ENCODE data around the gene ARHGAP25. TPM values are rescaled to one million over a fixed set of nuclear protein-coding genes. Genes with fewer than 3 reads are reported as not detected.

The ARHGAP25 gene
- total and polyA plus RNA-seq, 4 donors = 3.5 to 7.0 (median 5.3) TPM

DNA sequence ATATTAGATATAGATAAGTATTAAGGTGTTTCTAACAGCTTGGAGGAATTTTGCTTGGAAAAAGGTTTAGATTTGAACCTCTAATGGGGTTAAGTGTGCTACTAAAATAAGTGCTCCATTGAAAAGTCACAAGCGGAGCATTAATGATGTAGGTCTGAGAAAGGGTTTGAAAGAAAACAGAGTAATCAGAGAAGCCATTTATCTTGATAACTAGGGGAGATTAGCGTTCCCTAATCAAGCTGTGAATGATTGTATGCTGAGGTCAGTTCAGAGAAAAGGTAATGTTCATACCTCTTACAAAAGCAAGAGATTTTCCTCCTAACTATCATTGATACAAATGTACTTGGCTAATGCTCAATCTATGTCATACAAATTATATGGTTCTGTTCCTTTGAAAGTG, 1.5 kb downstream of the ARHGAP25 start:
- H3K4me3 ChIP-seq (ENCODE audit: low read depth in 1 of 3, low read length in 3 of 3) = no peak overlapping the region
- WGBS = 74% methylated on average over 2 of the region's 2 CpGs
- H3K4me1 ChIP-seq (ENCODE audit: control insufficient read depth in 4 of 4, insufficient read depth in 4 of 4, low read length in 3 of 4) = no peaks in the 10 kb centered on the region
- peak overlapping the region in 1 of 2 donors; percentile 9 for H3K27ac ChIP-seq (ENCODE audit: low read depth in 1 of 2, low read length in 2 of 2)
- no peaks in the 10 kb centered on the region for H3K36me3 ChIP-seq (ENCODE audit: control insufficient read depth in 4 of 4, insufficient read depth in 3 of 4, low read depth in 1 of 4, low read length in 3 of 4)
- no peaks in the 10 kb centered on the region for H3K9me3 ChIP-seq (ENCODE audit: control insufficient read depth in 4 of 4, low read length in 3 of 4)
- no peak for TF ChIP-seq JUND (IDR thresholded peaks at IDR 0.05)
- TF ChIP-seq FOXA2 (IDR thresholded peaks at IDR 0.05) = no peak
- no peak for TF ChIP-seq EGR1 (IDR thresholded peaks at IDR 0.05; ENCODE audit: low read depth in 2 of 2)
- TF ChIP-seq TAF1 (conservative IDR thresholded peaks at IDR 0.05) = no peak
- no peak for TF ChIP-seq NR2F2 (IDR thresholded peaks at IDR 0.05)
- no peak for TF ChIP-seq ATF3 (IDR thresholded peaks at IDR 0.05)
- TF ChIP-seq HNF4A (conservative IDR thresholded peaks at IDR 0.05) = no peak
- no peak for TF ChIP-seq RAD21 (IDR thresholded peaks at IDR 0.05)
- DNase-seq (ENCODE audit: low spot score) = no peak
- peak overlapping the region in 1 of 2 donors; percentile 46 for H3K9ac ChIP-seq (ENCODE audit: low read depth in 1 of 2, low read length in 2 of 2)
- H3K27me3 ChIP-seq (ENCODE audit: control insufficient read depth in 4 of 4, insufficient read depth in 4 of 4, low read length in 3 of 4) = no peaks in the 10 kb centered on the region

- 59% methylated on average over 1 of the region's 1 CpG for WGBS
- Histone ChIP-seq H3K9me3 (ENCODE audit: control insufficient read depth in 4 of 4, low read length in 3 of 4) (no peaks in the 10 kb centered on the region), H3K4me1 (ENCODE audit: control insufficient read depth in 4 of 4, insufficient read depth in 4 of 4, low read length in 3 of 4) (peaks cover 0 to 2% (median 0%) of the 10 kb centered on the region in 4 donors), H3K27ac (ENCODE audit: low read depth in 1 of 2, low read length in 2 of 2) (peak overlapping the region; percentile 26 to 43), H3K9ac (ENCODE audit: low read depth in 1 of 2, low read length in 2 of 2) (peak overlapping the region in 1 of 2 donors; percentile 33), H3K27me3 (ENCODE audit: control insufficient read depth in 4 of 4, insufficient read depth in 4 of 4, low read length in 3 of 4) (no peaks in the 10 kb centered on the region), H3K36me3 (ENCODE audit: control insufficient read depth in 4 of 4, insufficient read depth in 3 of 4, low read depth in 1 of 4, low read length in 3 of 4) (no peaks in the 10 kb centered on the region), H3K4me3 (ENCODE audit: low read depth in 1 of 3, low read length in 3 of 3) (no peak overlapping the region)
- TF ChIP-seq ZBTB33 (IDR thresholded peaks at IDR 0.05) (no peak), REST (IDR thresholded peaks at IDR 0.05) (no peak), HNF4A (conservative IDR thresholded peaks at IDR 0.05) (no peak), TAF1 (conservative IDR thresholded peaks at IDR 0.05) (no peak)
- TF ChIP-seq, protein P1, sequence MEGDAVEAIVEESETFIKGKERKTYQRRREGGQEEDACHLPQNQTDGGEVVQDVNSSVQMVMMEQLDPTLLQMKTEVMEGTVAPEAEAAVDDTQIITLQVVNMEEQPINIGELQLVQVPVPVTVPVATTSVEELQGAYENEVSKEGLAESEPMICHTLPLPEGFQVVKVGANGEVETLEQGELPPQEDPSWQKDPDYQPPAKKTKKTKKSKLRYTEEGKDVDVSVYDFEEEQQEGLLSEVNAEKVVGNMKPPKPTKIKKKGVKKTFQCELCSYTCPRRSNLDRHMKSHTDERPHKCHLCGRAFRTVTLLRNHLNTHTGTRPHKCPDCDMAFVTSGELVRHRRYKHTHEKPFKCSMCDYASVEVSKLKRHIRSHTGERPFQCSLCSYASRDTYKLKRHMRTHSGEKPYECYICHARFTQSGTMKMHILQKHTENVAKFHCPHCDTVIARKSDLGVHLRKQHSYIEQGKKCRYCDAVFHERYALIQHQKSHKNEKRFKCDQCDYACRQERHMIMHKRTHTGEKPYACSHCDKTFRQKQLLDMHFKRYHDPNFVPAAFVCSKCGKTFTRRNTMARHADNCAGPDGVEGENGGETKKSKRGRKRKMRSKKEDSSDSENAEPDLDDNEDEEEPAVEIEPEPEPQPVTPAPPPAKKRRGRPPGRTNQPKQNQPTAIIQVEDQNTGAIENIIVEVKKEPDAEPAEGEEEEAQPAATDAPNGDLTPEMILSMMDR (IDR thresholded peaks at IDR 0.05; ENCODE audit: low read depth, low read length, missing input control) = no peak
- DNase-seq (ENCODE audit: low spot score) = no peak
Observed at GRCh38 chr2:68737711-68738110, 3.1 kb downstream of the ARHGAP25 start.
